ENCODE results near the gene C17orf107.

The C17orf107 gene

DNA sequence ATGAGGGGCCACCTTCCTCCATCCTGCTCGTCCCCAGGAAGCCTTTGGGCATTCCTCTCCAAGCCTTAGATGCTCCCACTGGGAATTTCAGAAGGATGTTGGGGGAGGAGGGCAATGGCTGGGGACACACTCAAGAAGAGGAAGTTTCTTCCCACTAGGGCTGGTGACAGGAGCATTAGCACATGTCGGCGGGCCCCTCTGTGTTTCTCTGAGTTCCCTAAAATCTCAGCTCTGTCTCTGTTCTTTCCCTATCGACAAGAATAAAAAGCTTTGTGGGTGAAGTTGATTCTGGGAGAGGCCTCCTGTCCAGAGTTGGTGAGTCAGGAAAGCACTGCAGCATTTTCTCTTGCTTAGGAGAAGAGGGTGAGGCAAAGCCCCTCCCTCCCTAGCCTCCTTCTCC lies 19.7 kb upstream of the C17orf107 start:
- no peak for DNase-seq

DNA sequence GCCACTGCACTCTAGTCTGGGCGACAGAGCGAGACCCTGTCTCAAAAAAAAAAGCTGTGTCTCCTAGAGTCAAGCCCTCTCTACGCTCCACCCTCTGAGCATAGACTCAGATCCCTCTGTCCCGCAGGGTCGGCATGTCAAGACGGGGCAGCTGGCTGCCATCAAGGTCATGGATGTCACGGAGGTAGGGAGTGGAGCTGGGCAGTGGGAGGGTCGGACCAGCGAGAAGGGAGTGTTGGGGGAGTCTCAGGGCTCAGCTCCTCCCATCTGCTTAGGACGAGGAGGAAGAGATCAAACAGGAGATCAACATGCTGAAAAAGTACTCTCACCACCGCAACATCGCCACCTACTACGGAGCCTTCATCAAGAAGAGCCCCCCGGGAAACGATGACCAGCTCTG lies 18.5 kb upstream of the C17orf107 start:
- DNase-seq, result no peak

DNA sequence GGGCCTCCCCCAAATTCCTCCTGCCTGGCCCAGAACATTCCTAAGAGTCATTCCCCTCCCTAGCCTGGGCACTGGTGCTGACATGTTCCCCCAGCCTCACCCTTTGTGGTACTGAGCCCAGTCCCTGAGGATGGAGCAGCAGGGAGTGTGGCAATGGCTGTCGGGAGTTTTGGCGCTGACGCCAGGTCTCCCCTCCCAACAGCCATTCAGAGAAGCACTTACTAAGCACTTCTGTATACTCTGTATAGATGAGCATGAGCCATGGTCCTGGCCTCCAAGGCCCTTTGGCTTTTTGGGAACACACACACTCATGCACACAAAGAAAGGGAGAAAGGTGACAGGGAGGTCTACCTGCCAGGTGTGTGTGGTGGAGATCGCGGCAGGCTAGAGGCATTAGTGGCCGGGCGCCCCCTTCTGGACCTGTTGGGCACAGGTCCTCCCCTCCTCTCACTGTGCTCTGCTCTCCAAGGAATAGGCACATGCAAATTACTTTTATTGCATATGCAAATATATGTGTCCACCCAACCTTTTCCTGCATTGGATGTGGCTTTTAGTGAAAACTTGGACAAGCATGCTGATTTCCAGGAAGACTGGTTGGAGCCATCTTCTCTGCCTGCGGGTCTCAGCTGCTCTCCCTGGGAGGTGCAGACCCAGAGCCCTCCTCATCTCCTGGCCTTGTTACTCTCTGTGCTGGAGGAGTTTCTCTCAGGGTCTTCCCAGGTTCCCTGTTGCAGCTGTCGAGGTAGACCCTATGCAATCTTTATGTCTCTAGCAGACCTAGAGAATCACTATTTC lies 17.4 kb upstream of the C17orf107 start:
- DNase-seq, result peak; percentile 83

DNA sequence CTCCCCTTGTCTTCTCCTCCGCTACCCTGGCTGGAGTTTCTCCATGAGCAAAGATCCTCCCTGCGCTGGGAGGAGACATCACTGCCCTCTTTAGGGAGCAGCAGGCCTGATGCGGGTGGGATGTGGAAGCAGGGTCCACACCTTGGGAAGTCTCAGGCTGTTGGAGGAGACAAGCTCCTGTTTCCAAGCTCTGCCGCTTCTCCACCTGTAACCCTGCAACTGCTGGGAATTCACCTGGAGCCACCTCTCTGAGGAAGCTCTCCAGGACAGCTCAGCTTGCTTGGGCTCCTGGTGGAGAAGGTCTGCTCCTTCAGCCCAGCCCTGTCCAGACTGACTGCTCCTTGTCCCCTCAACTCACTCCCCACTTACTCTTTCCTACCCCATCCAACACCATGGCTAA lies 14.8 kb upstream of the C17orf107 start:
- no peak for DNase-seq

DNA sequence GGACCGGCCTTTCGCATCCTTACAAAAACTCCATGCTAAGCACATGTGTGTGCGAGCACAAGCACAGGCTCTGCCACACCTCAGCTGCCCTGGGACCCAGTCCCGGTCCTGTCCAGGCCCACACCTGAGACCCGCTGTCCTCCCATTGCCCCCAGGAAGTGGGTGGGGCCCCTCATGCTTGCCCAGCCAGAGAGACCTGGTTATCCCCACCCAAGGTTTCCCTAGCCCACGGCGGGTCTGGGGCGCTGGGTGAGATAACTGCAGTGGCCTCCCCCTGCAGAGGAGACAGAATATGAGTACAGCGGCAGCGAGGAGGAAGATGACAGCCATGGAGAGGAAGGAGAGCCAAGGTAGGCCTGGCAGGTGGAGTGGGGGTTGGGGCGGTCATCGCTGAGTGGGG lies 12.5 kb upstream of the C17orf107 start:
- DNase-seq, result no peak

DNA sequence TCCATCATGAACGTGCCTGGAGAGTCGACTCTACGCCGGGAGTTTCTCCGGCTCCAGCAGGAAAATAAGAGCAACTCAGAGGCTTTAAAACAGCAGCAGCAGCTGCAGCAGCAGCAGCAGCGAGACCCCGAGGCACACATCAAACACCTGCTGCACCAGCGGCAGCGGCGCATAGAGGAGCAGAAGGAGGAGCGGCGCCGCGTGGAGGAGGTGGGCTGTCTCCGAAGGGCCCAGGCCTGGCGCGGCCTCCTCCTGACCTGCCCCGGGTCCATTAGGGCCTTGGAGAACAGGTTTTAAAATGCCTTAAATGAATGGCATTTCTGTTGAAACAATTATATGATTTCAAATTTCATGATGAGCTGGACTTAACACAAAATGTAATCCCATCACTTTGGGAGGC lies 11.8 kb upstream of the C17orf107 start:
- no peak for DNase-seq

DNA sequence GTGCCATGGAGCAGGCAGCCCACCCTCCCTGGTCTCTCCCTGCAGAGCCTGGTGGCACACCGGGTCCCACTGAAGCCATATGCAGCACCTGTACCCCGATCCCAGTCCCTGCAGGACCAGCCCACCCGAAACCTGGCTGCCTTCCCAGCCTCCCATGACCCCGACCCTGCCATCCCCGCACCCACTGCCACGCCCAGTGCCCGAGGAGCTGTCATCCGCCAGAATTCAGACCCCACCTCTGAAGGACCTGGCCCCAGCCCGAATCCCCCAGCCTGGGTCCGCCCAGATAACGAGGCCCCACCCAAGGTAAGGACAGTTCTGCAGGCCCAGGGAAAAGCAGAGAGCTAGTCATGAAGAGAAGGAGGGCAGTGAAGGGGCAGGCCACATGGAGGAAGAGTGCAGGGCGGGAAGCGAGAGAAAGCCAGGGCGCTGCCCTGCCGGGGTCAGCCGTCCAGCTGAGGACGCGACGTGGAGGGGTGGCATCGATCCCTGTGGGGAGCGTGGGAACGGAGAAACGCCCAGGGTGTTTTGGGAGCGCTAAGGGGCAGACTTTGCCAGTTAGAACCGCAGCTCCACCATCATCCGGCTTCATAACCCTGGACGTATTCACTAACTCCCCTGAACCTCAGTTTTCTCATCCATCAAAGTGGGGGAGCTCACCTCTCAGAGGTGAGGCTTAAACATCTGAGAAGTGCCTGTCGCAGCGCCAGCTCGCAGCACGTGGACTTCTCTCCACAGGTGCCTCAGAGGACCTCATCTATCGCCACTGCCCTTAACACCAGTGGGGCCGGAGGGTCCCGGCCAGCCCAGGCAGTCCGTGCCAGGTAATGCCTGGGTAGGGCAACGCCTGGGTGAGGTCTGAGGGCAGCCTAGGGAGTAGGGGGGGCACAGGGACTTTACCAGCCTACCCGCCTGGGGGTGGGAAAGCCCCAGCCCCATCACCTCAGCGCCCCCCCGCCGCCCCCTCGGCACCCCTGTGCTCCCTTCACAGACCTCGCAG lies 7.6 kb upstream of the C17orf107 start:
- no peak for DNase-seq

DNA sequence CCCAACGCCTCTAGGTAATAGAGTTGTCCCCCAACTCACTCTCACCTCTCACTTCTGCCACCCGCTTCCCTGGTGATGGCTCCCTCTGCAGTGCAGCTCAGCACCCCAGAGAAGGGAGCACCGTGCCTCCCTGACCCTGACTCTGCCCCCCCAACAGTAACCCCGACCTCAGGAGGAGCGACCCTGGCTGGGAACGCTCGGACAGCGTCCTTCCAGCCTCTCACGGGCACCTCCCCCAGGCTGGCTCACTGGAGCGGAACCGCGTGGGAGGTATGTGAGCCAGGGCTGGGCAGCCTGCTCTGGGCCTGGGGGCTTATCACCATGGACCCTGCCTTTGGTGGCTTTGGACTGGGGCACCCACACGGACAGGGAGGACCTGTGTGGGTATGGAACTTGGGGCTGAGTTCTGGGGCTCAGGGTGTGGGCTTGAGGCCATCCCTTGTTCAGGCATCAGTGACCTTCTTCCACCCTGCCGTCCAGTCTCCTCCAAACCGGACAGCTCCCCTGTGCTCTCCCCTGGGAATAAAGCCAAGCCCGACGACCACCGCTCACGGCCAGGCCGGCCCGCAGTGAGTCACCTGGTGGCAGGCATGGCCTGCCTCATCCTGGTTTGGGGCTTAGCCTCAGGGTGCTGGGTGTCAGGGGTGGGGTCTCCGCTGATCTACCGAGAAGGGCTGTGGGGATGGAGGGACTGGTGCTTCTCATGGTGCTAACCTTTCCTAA lies 6.7 kb upstream of the C17orf107 start:
- no peak for DNase-seq

DNA sequence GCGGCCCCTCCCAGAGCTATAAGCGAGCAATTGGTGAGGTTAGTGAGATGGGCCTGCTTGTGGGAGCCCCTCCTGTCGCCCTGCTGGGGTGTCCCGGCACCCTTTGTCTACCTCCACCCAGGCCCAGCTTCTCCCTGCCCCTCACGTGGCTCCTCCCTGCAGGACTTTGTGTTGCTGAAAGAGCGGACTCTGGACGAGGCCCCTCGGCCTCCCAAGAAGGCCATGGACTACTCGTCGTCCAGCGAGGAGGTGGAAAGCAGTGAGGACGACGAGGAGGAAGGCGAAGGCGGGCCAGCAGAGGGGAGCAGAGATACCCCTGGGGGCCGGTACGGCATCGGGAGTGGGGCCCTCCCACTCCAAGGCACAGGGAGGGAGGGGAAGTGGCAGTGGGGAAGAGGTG lies 6.1 kb upstream of the C17orf107 start:
- no peak for DNase-seq

DNA sequence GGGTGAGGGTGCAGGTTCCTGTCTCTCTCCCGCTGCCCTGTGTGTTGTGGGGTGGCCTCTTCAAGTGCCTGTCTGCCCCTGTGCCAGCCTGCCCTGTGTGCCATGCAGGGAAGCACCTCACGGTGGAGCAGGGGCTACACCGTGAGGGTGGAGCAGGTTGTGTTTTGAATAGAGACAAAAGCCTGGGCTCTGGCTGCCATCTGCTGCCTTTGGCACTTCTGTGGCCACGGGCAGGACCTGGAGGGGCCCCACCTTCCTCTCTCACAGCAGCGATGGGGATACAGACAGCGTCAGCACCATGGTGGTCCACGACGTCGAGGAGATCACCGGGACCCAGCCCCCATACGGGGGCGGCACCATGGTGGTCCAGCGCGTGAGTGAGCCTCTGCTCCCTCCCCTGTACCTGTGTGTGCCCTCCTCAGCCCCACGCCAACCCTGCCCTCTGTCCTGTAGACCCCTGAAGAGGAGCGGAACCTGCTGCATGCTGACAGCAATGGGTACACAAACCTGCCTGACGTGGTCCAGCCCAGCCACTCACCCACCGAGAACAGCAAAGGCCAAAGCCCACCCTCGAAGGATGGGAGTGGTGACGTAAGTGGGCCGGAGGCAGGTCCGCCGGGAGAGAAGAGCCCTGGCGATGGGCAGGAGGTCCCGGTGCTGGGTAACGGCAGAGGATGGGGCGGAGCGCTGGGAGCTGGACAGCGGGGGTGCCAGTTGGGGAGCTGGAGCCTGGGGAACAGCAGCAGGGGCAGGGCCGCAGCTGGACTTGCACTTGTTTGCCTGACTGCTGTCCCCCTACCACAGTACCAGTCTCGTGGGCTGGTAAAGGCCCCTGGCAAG lies 5.4 kb upstream of the C17orf107 start:
- no peak for DNase-seq

DNA sequence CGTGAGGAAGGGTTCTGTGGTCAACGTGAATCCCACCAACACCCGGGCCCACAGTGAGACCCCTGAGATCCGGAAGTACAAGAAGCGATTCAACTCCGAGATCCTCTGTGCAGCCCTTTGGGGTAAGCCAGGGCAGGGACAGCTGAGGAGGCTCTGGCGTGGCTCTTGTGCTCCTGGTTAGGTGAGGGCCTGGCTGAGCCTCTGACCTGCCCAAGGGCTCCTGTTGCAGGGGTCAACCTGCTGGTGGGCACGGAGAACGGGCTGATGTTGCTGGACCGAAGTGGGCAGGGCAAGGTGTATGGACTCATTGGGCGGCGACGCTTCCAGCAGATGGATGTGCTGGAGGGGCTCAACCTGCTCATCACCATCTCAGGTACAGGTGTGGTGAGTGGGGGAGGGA lies 4.2 kb upstream of the C17orf107 start:
- no peak for DNase-seq

DNA sequence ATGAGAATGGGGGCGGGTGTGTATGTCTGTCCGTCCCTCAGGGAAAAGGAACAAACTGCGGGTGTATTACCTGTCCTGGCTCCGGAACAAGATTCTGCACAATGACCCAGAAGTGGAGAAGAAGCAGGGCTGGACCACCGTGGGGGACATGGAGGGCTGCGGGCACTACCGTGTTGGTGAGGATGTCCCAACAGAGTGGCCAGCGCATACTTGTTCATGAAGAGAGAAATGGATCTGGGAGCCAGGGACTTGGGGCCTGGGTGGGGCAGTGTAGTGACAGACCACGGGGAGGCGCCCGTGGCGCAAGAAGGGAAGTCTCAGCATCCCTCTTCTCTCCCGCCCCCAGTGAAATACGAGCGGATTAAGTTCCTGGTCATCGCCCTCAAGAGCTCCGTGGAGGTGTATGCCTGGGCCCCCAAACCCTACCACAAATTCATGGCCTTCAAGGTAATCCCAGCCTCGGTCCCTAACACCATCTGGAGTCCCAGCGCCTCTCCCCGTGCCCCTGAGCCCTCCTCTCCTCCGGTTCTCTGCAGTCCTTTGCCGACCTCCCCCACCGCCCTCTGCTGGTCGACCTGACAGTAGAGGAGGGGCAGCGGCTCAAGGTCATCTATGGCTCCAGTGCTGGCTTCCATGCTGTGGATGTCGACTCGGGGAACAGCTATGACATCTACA lies 3.5 kb upstream of the C17orf107 start:
- no peak for DNase-seq

DNA sequence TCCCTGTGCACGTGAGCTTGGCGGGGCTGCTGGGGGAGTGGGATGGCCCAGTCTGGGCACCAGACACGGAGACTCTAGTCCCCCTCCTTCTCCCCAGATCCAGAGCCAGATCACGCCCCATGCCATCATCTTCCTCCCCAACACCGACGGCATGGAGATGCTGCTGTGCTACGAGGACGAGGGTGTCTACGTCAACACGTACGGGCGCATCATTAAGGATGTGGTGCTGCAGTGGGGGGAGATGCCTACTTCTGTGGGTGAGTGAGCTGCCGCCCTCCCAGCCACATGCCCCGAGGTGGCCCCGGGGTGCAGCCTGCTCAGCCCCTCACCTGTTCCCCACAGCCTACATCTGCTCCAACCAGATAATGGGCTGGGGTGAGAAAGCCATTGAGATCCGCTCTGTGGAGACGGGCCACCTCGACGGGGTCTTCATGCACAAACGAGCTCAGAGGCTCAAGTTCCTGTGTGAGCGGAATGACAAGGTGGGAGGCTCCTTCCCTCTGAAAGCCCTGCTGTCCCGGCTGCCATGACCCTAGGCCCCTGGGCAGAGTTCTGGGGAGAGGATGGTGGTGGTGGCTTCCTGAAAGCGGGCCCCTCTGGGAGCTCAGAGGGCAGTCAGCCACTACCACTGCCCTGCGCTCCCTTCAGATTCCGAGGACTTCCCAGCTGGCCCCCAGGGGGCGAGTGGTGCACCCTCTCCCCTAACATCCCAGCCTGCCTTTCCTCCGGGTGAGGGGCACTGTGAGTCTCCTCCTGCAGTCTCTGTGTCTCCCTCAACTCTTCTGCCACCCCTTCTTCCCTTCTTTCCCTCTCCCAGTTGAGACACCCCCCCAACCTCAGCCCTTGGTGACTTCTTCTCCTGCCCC lies 2.8 kb upstream of the C17orf107 start:
- no peak for DNase-seq

DNA sequence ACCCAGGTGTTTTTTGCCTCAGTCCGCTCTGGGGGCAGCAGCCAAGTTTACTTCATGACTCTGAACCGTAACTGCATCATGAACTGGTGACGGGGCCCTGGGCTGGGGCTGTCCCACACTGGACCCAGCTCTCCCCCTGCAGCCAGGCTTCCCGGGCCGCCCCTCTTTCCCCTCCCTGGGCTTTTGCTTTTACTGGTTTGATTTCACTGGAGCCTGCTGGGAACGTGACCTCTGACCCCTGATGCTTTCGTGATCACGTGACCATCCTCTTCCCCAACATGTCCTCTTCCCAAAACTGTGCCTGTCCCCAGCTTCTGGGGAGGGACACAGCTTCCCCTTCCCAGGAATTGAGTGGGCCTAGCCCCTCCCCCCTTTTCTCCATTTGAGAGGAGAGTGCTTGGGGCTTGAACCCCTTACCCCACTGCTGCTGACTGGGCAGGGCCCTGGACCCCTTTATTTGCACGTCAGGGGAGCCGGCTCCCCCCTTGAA lies 2.1 kb upstream of the C17orf107 start:
- DNase-seq, result no peak

DNA sequence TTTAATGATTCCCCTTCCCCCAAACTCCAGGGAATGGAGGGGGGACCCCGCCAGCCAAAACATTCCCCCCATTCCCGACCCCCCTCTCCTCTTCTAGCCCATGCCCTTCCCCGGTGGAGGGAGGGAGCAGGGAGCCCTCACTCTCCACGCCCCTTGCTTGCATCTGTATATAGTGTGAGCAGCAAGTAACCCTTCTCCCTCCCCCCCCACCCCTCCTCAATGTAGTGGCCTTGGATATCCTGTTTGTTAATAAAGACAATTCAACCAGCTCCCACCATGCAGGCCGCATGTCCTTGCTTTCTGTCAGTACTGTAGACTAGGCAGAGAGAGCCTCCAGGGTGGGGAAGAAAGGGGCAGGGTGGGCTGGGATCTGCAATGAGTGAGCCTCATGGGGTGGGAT lies 1.6 kb upstream of the C17orf107 start:
- DNase-seq, result no peak

DNA sequence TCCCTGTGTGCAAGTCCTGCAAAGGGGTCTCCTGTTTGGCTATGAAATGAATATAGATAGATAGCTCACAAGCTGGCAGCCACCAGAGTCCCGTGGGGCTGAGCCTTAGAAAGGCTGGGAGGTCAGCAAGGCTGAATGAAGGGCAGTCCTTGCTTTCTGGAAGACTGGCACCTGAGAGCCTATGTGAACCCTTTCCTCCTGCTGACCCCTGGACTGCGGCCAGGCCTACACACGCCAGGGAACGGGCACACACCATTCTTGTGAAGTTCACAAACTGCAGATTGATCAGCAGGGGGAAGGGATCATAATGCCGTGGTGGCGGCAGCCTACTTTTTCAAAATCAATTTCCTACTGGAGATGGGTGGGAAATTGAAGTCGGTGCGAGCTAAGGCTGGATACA lies 985 bp upstream of the C17orf107 start:
- no peak for DNase-seq

DNA sequence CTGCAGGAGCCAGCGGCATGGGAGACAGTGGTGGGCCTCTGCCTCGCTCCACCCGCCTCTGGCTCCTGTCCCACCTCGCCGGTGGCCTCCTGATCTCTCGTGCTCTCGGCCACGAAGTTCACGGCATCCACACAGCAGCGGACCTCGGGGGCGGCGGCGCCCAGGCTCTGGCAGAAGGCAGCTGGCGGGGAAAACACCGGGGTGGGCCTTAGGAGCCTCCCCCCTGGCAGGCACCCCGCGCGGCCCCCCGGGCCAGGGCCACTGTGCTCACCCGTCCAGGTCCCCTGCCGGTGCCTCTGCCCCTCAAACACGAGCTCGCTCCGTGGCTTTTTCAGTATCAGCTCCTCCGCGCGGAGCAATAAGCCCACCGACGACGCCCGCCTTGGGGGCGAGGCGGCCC lies 409 bp upstream of the C17orf107 start:
- DNase-seq, result no peak

DNA sequence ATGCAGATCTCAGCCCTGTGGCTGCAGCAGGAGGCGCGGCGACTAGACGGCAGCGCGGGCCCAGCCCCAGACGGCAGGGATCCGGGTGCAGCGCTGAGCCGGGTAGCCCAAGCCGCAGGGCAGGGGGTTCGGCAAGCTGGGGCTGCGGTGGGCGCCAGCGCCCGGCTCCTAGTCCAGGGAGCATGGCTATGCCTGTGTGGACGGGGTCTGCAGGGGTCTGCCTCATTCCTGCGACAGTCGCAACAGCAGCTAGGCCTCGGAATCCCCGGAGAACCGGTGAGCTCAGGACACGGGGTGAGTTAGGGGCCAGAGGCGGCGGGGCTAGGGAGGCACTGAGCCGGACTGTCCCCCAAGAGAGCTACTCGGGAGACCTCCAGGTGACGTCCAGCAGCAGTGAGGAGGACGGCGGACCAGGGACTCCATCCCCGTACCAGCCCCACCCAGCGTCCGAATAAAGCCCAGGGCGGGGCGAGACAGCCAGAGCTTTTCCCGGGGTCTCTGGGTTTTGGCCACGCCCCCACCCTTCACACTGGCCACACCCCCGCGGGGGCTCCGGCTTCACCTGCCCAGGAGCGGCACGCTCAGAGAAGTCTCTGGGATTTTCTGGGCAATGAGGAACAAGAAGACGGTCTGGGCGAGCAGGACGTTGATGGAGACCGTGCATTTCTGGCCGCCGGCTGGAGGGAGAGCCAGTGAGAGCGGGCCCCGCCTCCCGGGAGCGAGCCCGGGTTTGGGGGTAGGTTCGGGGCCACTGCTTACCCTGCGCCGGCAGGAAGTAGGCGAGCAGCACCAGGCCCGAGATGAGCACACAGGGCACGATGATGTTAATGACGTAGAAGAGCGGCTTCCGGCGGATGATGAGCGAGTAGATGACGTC lies 1.1 kb downstream of the C17orf107 start:
- peak; percentile 75 for DNase-seq

DNA sequence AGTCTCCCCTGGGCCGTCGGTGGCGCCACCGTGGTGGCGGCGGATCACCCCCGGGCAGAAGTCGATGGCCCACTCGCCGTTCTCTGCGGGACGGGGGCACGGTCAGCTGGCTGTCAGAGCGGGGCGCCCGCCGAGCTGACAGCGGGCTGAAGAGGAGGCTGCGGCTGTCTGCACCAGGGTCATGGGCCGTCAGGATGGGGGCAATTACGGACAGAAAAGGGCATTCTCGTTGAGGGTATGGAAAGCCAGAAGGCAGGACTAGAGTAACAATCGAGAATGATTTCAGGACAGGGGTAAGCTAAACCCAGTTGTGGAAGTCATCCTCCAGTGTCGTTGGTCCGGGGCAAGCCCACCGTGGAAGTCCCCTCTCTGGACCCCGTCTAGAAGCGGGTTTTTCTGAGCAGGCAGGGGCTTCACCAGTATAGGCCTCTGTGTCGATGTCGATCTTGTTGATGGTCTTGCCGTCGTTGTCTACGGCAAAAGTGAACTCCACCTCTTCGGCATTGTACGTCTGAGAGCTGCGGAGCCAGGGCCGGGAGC lies 1.8 kb downstream of the C17orf107 start:
- no peak for DNase-seq
